SK-N-SH (cell line): Measurements from ENCODE around the gene CTAG1A. TPM values are rescaled to one million over a fixed set of nuclear protein-coding genes. Genes with fewer than 3 reads are reported as not detected.
"Not testable (repeated sequence)": the region's sequence is repeated elsewhere in the genome, so short reads cannot be mapped to it uniquely, and the experiment has no call there.

Experiments used
- CTCF ChIA-PET: fragments of 300-600, 350-600 bp; formaldehyde crosslinking; extraction: SDS; loops from one replicate; lab custom pipeline; 2021; lab: Yijun Ruan, JAX
- POLR2A ChIA-PET: fragments of 350-600 bp; sonication (Branson Sonifier 250); formaldehyde crosslinking; extraction: SDS; loops from one replicate; lab custom pipeline; 2020; ENCODE audit warnings: antibody characterized with exemption, inconsistent platforms; lab: Yijun Ruan, JAX
- DNase-seq: peaks from one replicate; pipeline ENCODE4 v3.0.0; 2012
- H2AFZ ChIP-seq: fragments of 200-600 bp; sonication (generic); 2 replicates; pipeline ENCODE4 v1.8.1; 2016; ENCODE audit warnings: antibody characterized with exemption, mild to moderate bottlenecking, low read depth
- H3F3A ChIP-seq: fragments of 200-600 bp; sonication (generic); replicated peaks from 2 replicates; pipeline ENCODE3; 2016; ENCODE audit warnings: antibody characterized with exemption, mild to moderate bottlenecking; ENCODE audit not compliant: insufficient read depth
- H3K27ac ChIP-seq, 2 experiments: fragments of 200-500 bp in 1 of 2; fragments of 200-600 bp in 1 of 2; sonication (Bioruptor generic) in 1 of 2; sonication (generic), shearing (Covaris generic) in 1 of 2; 2 replicates each; pipeline versions ENCODE4 v1.5.1 to v1.6.1; 2014 to 2016; ENCODE audit warnings: low read depth in 2 of 2, inconsistent platforms in 1 of 2, low read length in 1 of 2, mild to moderate bottlenecking in 1 of 2, mixed read lengths in 1 of 2
- H3K27me3 ChIP-seq: fragments of 200-600 bp; sonication (generic), shearing (Covaris generic); 2 replicates; pipeline ENCODE4 v1.6.1; 2016; ENCODE audit warnings: mixed run types; ENCODE audit not compliant: insufficient read depth
- H3K36me3 ChIP-seq, 2 experiments: fragments of 200-500 bp in 1 of 2; fragments of 200-600 bp in 1 of 2; sonication (Bioruptor generic) in 1 of 2; sonication (generic) in 1 of 2; replicated peaks in 1 of 2; 2 replicates each; pipeline versions ENCODE3 to v1.5.1; 2014 to 2016; ENCODE audit warnings: low read length in 1 of 2, mild to moderate bottlenecking in 1 of 2; ENCODE audit not compliant: insufficient read depth in 2 of 2, control insufficient read depth in 1 of 2
- H3K4me1 ChIP-seq, 2 experiments: fragments of 200-500 bp in 1 of 2; fragments of 200-600 bp in 1 of 2; sonication (Bioruptor generic) in 1 of 2; sonication (generic), shearing (Covaris generic) in 1 of 2; 2 replicates each; pipeline versions ENCODE4 v1.5.1 to v1.6.1; 2014 to 2016; ENCODE audit warnings: low read depth in 1 of 2, low read length in 1 of 2, mixed run types in 1 of 2; ENCODE audit not compliant: insufficient read depth in 2 of 2, control insufficient read depth in 1 of 2
- H3K4me2 ChIP-seq: fragments of 200-600 bp; sonication (generic), shearing (Covaris generic); 2 replicates; pipeline ENCODE4 v1.6.1; 2017; ENCODE audit warnings: mixed run types
- H3K4me3 ChIP-seq, 2 experiments: fragments of 200-500 bp in 1 of 2; fragments of 200-600 bp in 1 of 2; sonication (Bioruptor generic) in 1 of 2; sonication (generic), shearing (Covaris generic) in 1 of 2; 2 replicates each; pipeline versions ENCODE4 v1.5.1 to v1.8.1; 2014 to 2016; ENCODE audit warnings: low read depth in 2 of 2, inconsistent platforms in 1 of 2, low read length in 1 of 2, mild to moderate bottlenecking in 1 of 2, mixed read lengths in 1 of 2, moderate library complexity in 1 of 2
- H3K79me2 ChIP-seq: fragments of 200-600 bp; sonication (generic); 2 replicates; pipeline ENCODE4 v1.8.1; 2017; ENCODE audit warnings: mild to moderate bottlenecking; ENCODE audit not compliant: insufficient read depth
- H3K9ac ChIP-seq: fragments of 200-600 bp; sonication (generic); 2 replicates; pipeline ENCODE4 v1.6.1; 2017; ENCODE audit warnings: mixed run types
- H3K9me2 ChIP-seq: fragments of 200-600 bp; sonication (generic); 2 replicates; pipeline ENCODE4 v1.6.1; 2017; ENCODE audit warnings: mixed run types
- H3K9me3 ChIP-seq: fragments of 200-600 bp; sonication (generic); 2 replicates; pipeline ENCODE4 v1.6.1; 2017; ENCODE audit warnings: mixed run types, mild to moderate bottlenecking, moderate library complexity
- H4K20me1 ChIP-seq: fragments of 200-600 bp; sonication (generic); 2 replicates; pipeline ENCODE4 v1.6.1; 2017; ENCODE audit warnings: mild to moderate bottlenecking, mixed run types; ENCODE audit not compliant: insufficient read depth
- WGBS: methylation state at CpG from one replicate; pipeline ENCODE4 v1.1.6; 2017; ENCODE audit warnings: low lambda C conversion rate; 5-methylcytosine and 5-hydroxymethylcytosine counted together
- polyA plus RNA-seq, 3 experiments: library from polyadenylated mRNA; depleted of rRNA; stranded (reverse); fragments of >200 nt; gene quantifications; 2 replicates each; pipeline ENCODE4 v1.2.3, GENCODE V29; 2012

Gene CTAG1A
- polyA plus RNA-seq, 1 of the 3 experiments (the other 2 are of a cell fraction): not detected

GRCh38 chrX:154611146-154611545, 26.2 kb downstream of the CTAG1A start:
- H3K27me3 ChIP-seq, H3K27ac ChIP-seq, CTCF ChIA-PET, POLR2A ChIA-PET, H2AFZ ChIP-seq, H3K9me2 ChIP-seq, H4K20me1 ChIP-seq, H3K79me2 ChIP-seq, DNase-seq, H3K4me3 ChIP-seq, H3K9ac ChIP-seq, H3K9me3 ChIP-seq, H3K4me2 ChIP-seq, H3K4me1 ChIP-seq, H3K36me3 ChIP-seq, H3F3A ChIP-seq: not testable (repeated sequence)
- WGBS: 54% methylated on average over 12 of the region's 12 CpGs

GRCh38 chrX:154613586-154613985, 28.7 kb downstream of the CTAG1A start:
- H3K9me3 ChIP-seq, H3K4me2 ChIP-seq, POLR2A ChIA-PET, H3K27me3 ChIP-seq, H3K4me1 ChIP-seq, CTCF ChIA-PET, H3K9ac ChIP-seq, H3K4me3 ChIP-seq, H3K36me3 ChIP-seq, H3F3A ChIP-seq, H3K79me2 ChIP-seq, H4K20me1 ChIP-seq, H3K27ac ChIP-seq, H2AFZ ChIP-seq, H3K9me2 ChIP-seq, DNase-seq: not testable (repeated sequence)
- WGBS: 5% methylated on average over 7 of the region's 12 CpGs

GRCh38 chrX:154619182-154619581, 34.2 kb downstream of the CTAG1A start, which contains the start of gene CTAG1B:
TSS of gene CTAG1B (minus strand) at chrX:154619282. CDS start at chrX:154619218, 64 bp downstream.
- H3K36me3 ChIP-seq, CTCF ChIA-PET, POLR2A ChIA-PET, H3K4me3 ChIP-seq, DNase-seq, H3K4me1 ChIP-seq, H3K9me2 ChIP-seq, H2AFZ ChIP-seq, H3K27me3 ChIP-seq, H3F3A ChIP-seq, H3K79me2 ChIP-seq, H4K20me1 ChIP-seq, H3K9ac ChIP-seq, H3K9me3 ChIP-seq, H3K4me2 ChIP-seq, H3K27ac ChIP-seq: not testable (repeated sequence)
- WGBS: no CpG with 5 or more reads among the region's 28 CpGs

- WGBS: 0% methylated on average over 1 of the region's 11 CpGs
Observed at GRCh38 chrX:154620767-154621414, 36.0 kb downstream of the CTAG1A start.

GRCh38 chrX:154628960-154629359, 44.0 kb downstream of the CTAG1A start:
- H3K9me3 ChIP-seq, DNase-seq, H3K27ac ChIP-seq, H3K79me2 ChIP-seq, H3K9me2 ChIP-seq, POLR2A ChIA-PET, H3K4me1 ChIP-seq, CTCF ChIA-PET, H3F3A ChIP-seq, H4K20me1 ChIP-seq, H2AFZ ChIP-seq, H3K9ac ChIP-seq, H3K36me3 ChIP-seq, H3K27me3 ChIP-seq, H3K4me2 ChIP-seq, H3K4me3 ChIP-seq: not testable (repeated sequence)
- no CpG with 5 or more reads among the region's 5 CpGs for WGBS

More at GRCh38 chrX:154620767-154621414, 36.0 kb downstream of the CTAG1A start:
- H3K79me2 ChIP-seq, H3K4me3 ChIP-seq, H3K9ac ChIP-seq, H3K4me1 ChIP-seq, H2AFZ ChIP-seq, H3K27ac ChIP-seq, POLR2A ChIA-PET, H3K36me3 ChIP-seq, H3K27me3 ChIP-seq, DNase-seq, H3K4me2 ChIP-seq, H3K9me2 ChIP-seq, CTCF ChIA-PET, H3F3A ChIP-seq, H3K9me3 ChIP-seq, H4K20me1 ChIP-seq: not testable (repeated sequence)

- no CpG with 5 or more reads among the region's 11 CpGs for WGBS
- DNase-seq, H3K27ac ChIP-seq, CTCF ChIA-PET, H3F3A ChIP-seq, H3K4me1 ChIP-seq, H3K9me3 ChIP-seq, H3K79me2 ChIP-seq, H4K20me1 ChIP-seq, H3K9me2 ChIP-seq, H3K4me3 ChIP-seq, H3K27me3 ChIP-seq, H3K36me3 ChIP-seq, H3K9ac ChIP-seq, H3K4me2 ChIP-seq, POLR2A ChIA-PET, H2AFZ ChIP-seq: not testable (repeated sequence)
Observed at GRCh38 chrX:154630949-154631348, 46.0 kb downstream of the CTAG1A start.
